Thyroid gland (tissue), 4 donors: Measurements from ENCODE around the gene MUC4.

Source experiments
- POLR2A ChIP-seq, 2 donors: fragments of 450-650 bp; IDR thresholded peaks; one replicate each; pipeline ENCODE4 v1.6.1; 2017; ENCODE audit warnings: antibody characterized with exemption in 2 of 2, mild to moderate bottlenecking in 2 of 2, moderate library complexity in 1 of 2
- TF ChIP-seq, protein P1 (sequence below), 6 experiments: fragments of 200-600 bp in 3 of 6; fragments of 450-650 bp in 3 of 6; sonication (generic) in 3 of 6; IDR thresholded peaks; one replicate each; pipeline ENCODE4 v1.5.1; 2016 to 2019; ENCODE audit warnings: antibody characterized with exemption in 6 of 6, mild to moderate bottlenecking in 2 of 6, inconsistent platforms in 1 of 6, moderate library complexity in 1 of 6

DNA sequence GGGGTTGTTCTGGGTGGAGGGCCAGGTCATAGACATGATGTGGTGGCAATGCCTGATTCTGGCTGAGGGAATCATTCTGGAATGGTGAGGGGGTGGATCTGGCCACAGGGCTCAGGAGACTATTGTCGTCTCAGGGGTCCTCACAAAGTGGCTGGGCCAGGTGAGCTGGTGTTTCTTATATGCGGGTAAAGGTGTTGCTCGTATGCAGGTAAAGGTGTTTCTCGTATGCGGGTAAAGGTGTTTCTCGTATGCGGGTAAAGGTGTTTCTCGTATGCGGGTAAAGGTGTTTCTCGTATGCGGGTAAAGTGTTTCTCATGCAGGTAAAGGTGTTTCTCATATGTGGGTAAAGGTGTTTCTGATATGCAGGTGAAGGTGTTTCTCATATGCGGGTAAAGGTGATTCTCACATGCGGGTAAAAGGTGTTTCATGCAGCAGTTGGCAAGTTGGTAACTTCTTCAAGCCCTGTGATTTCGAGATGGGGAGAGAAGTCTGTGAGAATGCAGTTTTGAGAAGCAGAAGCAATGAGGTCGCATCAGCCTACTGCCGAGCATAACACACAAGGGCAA lies 10.5 kb upstream of the MUC4 start:
- TF ChIP-seq, protein P1, sequence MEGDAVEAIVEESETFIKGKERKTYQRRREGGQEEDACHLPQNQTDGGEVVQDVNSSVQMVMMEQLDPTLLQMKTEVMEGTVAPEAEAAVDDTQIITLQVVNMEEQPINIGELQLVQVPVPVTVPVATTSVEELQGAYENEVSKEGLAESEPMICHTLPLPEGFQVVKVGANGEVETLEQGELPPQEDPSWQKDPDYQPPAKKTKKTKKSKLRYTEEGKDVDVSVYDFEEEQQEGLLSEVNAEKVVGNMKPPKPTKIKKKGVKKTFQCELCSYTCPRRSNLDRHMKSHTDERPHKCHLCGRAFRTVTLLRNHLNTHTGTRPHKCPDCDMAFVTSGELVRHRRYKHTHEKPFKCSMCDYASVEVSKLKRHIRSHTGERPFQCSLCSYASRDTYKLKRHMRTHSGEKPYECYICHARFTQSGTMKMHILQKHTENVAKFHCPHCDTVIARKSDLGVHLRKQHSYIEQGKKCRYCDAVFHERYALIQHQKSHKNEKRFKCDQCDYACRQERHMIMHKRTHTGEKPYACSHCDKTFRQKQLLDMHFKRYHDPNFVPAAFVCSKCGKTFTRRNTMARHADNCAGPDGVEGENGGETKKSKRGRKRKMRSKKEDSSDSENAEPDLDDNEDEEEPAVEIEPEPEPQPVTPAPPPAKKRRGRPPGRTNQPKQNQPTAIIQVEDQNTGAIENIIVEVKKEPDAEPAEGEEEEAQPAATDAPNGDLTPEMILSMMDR (IDR thresholded peaks at IDR 0.05) = no peak
- TF ChIP-seq POLR2A (IDR thresholded peaks at IDR 0.05) = no peak
